HG02870 (cell line): ENCODE measurements around the gene MOCOS.
"Not testable (repeated sequence)": the region's sequence is repeated elsewhere in the genome, so short reads cannot be mapped to it uniquely, and the experiment has no call there.

Source experiments
- ATAC-seq: cut with Tn5 transposase; IDR thresholded peaks from one replicate; pipeline ENCODE4 v1.9.1; 2021; ENCODE audit warnings: mild to moderate bottlenecking, moderate library complexity; ENCODE audit not compliant: unreplicated experiment

The MOCOS gene

GRCh38 chr18:36187193-36187825, at the start of gene MOCOS:
MOCOS (plus strand) TSS chr18:36187497; CDS start chr18:36187540, 43 bp downstream.
- ATAC-seq, result peak; percentile 78

DNA sequence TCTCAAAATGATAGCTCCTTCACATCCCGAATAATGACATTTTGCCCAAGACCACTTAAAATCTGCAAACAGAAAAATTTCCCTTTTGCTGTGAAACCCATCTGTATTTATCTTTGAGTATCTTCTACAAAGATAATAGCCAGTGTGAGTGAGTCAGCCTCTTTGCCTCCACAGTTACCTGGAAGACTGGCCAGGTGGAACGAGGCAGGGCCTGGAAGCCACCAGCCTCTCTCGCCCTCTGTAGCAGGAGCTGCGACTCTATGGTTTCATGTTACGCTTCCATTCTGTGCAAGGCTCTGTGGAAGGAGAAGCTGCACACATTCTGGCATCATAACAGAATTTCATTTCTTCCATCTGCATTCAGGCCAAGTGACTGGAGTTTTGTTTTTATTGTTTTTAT, 48.1 kb upstream of the MOCOS start:
- no peak for ATAC-seq

DNA sequence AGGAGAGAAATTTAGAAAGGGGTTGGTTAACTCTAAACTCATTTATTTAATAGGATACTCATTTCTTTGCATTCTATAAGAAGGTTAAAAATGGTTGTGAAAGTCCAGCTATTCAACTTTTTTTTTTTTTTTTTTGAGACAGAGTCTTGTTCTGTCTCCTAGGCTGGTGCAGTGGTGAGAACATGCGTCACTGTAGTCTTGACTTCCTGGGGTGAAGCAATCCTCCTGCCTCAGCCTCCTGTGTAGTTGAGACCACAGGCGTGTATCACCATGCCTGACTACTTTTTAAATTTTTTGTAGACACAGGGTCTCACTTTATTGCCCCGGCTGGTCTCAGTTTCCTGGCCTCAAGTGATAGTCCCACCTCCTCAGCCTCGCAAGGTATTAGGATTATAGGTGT, 45.7 kb upstream of the MOCOS start:
- ATAC-seq, result no peak

- ATAC-seq, result peak; percentile 45
Observed at GRCh38 chr18:36142751-36143150, 44.5 kb upstream of the MOCOS start.

DNA sequence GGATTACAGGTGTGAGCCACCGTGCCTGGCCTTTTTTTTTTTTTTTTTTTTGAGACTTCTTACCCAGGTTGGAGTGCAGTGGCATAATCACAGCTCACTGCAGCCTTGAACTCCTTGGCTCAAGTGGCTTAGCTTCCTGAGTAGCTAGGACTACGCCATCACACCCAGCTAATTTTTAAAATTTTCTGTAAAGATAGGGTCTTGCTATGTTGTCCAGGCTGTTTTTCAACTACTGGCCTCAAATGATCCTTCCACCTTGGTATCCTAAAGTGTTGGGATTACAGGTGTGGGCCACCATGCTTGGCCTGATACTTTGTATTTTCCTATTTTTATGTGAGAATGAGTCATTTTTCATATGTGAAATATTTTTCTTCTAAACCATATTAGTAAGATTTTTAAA, 43.9 kb upstream of the MOCOS start:
- ATAC-seq, result no peak

- ATAC-seq, result peak; percentile 96
Observed at GRCh38 chr18:36149514-36150289, 37.6 kb upstream of the MOCOS start.

DNA sequence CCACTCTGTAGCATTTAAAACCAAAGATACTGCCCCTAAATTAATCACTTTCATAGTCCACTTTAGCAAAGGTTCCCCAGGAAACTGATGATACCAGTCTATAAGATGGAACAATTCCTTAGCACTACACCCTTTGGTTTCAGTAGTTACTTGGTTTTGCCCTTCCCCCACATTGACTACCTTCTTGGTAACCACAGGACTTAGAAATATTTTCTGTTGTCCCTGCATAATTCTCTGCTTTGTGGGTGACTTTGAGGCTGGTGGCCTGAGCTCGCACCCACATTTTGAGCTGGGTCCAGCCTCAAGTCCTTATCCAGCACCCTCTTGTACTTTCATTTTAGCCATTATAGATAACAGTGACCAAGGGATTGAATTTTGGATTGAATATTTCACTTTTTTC, 34.5 kb upstream of the MOCOS start:
- ATAC-seq, result no peak

GRCh38 chr18:36153203-36153602, 34.1 kb upstream of the MOCOS start:
- ATAC-seq, result no peak

GRCh38 chr18:36153771-36154170, 33.5 kb upstream of the MOCOS start:
- no peak for ATAC-seq

- no peak for ATAC-seq
Observed at GRCh38 chr18:36155851-36156757, 31.2 kb upstream of the MOCOS start.

- no peak for ATAC-seq
Observed at GRCh38 chr18:36157441-36157840, 29.9 kb upstream of the MOCOS start.

DNA sequence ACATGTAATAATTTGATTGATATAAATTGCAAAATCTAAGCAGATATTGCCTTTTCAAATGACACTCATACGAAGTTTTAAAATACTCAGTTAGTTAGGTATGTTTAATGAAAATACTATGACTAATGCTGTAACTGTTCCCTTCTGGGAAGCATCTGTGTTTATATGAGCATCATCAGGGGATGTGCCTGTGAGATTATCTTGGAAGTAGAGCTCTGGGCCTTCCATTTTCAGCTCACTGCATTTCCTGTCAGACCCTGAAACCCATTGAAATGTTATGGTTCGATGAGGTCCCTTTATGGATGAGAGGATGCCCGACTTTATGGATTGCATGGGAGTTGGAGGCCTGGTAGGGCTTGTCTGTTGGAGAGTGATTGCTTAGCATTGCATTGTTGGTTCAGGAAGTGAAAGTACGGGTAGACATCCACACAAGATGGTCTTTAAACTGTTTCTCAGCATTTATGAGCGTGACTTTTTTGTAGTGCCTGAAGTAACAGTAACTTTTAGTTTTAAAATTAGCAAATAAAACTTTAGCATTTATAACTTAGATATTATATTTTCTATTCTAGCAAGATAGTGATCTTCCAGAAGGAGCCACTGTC, 28.9 kb upstream of the MOCOS start:
- no peak for ATAC-seq

DNA sequence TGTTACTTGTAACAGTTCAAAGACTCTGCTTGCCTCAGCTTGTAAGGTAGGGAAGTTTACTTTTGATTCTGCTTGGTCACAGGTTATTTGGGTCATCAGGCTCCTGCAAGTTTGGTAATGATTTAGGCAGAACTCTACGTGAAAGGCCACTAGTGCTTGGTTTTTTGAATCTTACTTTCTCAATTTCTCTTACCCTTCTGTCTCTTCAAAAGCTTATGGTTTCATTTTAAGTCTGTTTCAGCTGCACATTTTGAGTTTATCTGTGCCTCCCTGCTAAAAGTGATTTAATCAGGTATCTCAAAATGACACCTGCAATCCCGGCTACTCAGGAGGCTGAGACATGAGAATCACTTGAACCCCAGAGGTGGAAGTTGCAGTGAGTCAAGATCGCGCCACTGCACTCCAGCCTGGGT, 26.3 kb upstream of the MOCOS start:
- no peak for ATAC-seq

DNA sequence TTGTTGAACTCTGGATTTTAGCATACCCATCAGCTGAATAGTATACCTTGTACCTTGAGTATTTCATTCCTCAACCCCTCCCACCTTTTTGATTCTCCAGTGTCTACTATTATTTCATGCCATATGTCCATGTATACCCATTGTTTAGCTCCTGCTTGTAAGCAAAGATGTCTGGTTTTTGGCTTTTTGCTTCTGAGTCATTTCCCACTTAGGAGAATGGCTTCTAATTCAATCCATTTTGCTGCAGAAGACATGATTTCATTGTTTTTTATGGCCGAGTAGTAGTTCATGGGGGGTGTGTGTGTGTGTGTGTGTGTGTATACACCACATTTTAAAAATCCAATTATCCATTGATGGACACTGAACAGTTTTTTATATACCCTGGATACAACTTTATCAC, 24.3 kb upstream of the MOCOS start:
- ATAC-seq, result no peak

GRCh38 chr18:36167692-36168218, 19.5 kb upstream of the MOCOS start:
- ATAC-seq, result no peak

- not testable (repeated sequence) for ATAC-seq
Observed at GRCh38 chr18:36168296-36168695, 19.0 kb upstream of the MOCOS start.

DNA sequence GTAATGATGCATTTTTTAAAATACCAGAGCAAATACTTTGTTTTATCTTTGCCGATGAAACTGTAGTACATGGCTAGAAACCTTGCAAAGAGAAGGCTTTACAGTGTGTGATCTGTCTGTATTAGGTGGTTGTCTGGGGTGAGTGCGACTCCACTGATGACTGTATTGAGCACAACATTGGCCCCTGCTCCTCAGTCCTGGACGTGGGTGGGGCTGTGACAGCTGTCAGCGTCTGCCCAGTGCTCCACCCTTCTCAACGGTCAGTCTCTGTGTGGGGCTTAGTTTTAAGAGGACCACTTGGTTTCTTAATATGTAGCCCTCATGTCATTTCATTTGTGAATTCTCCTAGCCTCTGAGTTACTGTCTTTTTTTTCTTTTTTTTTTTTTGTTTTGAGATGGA, 17.4 kb upstream of the MOCOS start:
- ATAC-seq, result no peak

- ATAC-seq, result no peak
Observed at GRCh38 chr18:36175481-36175880, 11.8 kb upstream of the MOCOS start.

GRCh38 chr18:36176177-36176584, 11.1 kb upstream of the MOCOS start:
- ATAC-seq, result no peak

DNA sequence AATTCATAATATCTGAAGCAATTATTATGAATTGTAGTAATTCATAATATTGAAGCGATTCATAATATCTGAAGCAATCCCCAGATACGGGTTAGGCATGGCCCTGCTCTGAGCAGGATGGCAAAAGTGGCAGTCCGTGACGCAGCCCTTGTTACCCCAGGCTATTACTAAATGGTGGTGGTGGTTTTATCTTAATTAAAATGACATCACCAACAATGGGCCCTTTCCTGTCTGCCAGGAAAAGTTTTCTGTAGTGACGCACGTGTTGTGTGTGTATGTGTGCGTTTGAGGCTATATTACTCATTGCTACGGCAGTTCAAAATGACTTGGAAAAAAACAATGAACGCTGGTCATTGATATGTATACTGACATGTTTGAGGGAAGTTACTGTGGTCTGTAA, 10.6 kb upstream of the MOCOS start:
- ATAC-seq, result no peak

- ATAC-seq, result no peak
Observed at GRCh38 chr18:36177913-36178312, 9.4 kb upstream of the MOCOS start.
